ENCODE results near the gene LNP1. TPM values are rescaled to one million over a fixed set of nuclear protein-coding genes. Genes with fewer than 3 reads are reported as not detected.

Gene LNP1
- total RNA-seq, 1 experiment from 2014 or later, result 6.7 TPM

DNA sequence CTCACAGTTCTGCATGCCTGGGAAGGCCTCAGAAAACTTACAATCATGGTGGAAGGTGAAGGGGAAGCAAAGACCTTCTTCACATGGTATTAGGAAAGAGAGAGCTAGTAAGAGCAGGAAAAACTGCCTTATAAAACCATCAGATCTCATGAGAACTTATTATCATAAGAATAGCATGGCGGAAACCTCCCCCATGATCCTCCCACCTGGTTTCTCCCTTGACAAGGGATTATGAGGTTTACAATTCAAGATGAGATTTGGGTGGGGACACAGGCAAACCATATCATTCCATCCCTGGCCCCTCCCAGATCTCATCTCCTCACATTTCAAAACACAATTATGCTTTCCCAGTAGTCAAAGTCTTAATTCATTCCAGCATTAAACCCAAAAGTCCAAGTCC is 56.5 kb downstream of the LNP1 start:
- no peak overlapping the region for H3K27ac Mint-ChIP-seq
- H3K9me3 Mint-ChIP-seq, result peaks cover 22% of the 10 kb centered on the region
- peaks cover 13% of the 10 kb centered on the region for H3K4me1 Mint-ChIP-seq
- DNase-seq (ENCODE audit: low spot score), result no peak
- peaks cover 5% of the 10 kb centered on the region for H3K27me3 Mint-ChIP-seq (ENCODE audit: low read depth)
- ChIA-PET POLR2A (no interaction called here), CTCF (no interaction called here)
- ATAC-seq, result no peak
- no peak overlapping the region for H3K4me3 Mint-ChIP-seq
- TF ChIP-seq, protein P1, sequence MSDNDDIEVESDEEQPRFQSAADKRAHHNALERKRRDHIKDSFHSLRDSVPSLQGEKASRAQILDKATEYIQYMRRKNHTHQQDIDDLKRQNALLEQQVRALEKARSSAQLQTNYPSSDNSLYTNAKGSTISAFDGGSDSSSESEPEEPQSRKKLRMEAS (CRISPR knock-in tag; IDR thresholded peaks at IDR 0.05), result no peak
- TF ChIP-seq TP53 (CRISPR knock-in tag; IDR thresholded peaks at IDR 0.05) (no peak), NFE2L1 (CRISPR knock-in tag; IDR thresholded peaks at IDR 0.05) (no peak), ETV6 (CRISPR knock-in tag; IDR thresholded peaks at IDR 0.05) (no peak), NR2C2 (CRISPR knock-in tag; IDR thresholded peaks at IDR 0.05) (no peak)
- H3K36me3 Mint-ChIP-seq, result peaks cover 30% of the 10 kb centered on the region

DNA sequence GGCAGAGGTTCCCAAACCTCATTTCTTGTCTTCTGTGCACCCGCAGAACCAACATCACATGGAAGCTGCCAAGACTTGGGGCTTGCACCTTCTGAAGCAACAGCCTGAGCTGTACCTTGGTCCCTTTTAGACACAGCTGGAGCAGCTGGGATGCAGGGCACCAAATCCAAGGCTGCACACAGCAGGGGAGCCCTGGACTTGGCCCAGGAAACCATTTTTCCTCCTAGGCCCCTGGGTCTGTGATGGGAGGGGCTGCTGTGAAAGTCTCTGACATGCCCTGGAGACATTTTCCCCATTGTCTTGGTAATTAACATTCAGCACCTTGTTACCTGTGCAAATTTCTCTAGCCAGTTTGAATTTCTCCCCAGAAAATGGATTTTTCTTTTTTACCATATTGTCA is 57.5 kb downstream of the LNP1 start:
- Mint-ChIP-seq H3K4me3 (no peak overlapping the region), H3K36me3 (peaks cover 28% of the 10 kb centered on the region), H3K27ac (no peak overlapping the region), H3K27me3 (ENCODE audit: low read depth) (peaks cover 5% of the 10 kb centered on the region), H3K4me1 (peaks cover 13% of the 10 kb centered on the region), H3K9me3 (peaks cover 22% of the 10 kb centered on the region)
- no peak for DNase-seq (ENCODE audit: low spot score)
- ChIA-PET POLR2A (no interaction called here), CTCF (no interaction called here)
- ATAC-seq, result no peak
- TF ChIP-seq, protein P2, sequence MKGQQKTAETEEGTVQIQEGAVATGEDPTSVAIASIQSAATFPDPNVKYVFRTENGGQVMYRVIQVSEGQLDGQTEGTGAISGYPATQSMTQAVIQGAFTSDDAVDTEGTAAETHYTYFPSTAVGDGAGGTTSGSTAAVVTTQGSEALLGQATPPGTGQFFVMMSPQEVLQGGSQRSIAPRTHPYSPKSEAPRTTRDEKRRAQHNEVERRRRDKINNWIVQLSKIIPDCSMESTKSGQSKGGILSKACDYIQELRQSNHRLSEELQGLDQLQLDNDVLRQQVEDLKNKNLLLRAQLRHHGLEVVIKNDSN (CRISPR knock-in tag; IDR thresholded peaks at IDR 0.05), result no peak
- peak; percentile 97 for TF ChIP-seq ZNF416 (CRISPR knock-in tag; IDR thresholded peaks at IDR 0.05)

DNA sequence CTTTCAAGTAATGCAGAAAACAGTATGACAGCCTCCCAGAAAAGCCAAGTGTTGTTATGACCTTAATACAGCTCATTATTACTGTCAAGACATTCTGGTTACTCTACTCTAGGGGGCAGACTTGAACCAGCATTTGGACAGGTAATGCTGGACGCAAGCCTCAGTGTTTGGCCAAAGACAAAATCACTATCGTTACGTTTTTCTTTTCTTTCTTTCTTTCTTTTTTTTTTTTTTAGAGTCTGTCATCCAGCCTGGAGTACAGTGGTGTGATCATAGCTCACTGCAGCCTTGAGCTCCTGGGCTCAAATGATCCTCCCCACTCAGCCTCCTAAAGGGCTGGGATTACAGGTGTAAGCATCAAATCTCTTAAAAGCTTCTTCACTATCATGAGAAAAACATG is 61.7 kb downstream of the LNP1 start:
- TF ChIP-seq CREM (CRISPR knock-in tag; IDR thresholded peaks at IDR 0.05), result no peak
- TF ChIP-seq, protein P3, sequence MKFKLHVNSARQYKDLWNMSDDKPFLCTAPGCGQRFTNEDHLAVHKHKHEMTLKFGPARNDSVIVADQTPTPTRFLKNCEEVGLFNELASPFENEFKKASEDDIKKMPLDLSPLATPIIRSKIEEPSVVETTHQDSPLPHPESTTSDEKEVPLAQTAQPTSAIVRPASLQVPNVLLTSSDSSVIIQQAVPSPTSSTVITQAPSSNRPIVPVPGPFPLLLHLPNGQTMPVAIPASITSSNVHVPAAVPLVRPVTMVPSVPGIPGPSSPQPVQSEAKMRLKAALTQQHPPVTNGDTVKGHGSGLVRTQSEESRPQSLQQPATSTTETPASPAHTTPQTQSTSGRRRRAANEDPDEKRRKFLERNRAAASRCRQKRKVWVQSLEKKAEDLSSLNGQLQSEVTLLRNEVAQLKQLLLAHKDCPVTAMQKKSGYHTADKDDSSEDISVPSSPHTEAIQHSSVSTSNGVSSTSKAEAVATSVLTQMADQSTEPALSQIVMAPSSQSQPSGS (CRISPR knock-in tag; IDR thresholded peaks at IDR 0.05; ENCODE audit: borderline replicate concordance, low read depth), result no peak
- no peak for TF ChIP-seq ZNF396 (CRISPR knock-in tag; IDR thresholded peaks at IDR 0.05; ENCODE audit: borderline replicate concordance)
- TF ChIP-seq, protein P4, sequence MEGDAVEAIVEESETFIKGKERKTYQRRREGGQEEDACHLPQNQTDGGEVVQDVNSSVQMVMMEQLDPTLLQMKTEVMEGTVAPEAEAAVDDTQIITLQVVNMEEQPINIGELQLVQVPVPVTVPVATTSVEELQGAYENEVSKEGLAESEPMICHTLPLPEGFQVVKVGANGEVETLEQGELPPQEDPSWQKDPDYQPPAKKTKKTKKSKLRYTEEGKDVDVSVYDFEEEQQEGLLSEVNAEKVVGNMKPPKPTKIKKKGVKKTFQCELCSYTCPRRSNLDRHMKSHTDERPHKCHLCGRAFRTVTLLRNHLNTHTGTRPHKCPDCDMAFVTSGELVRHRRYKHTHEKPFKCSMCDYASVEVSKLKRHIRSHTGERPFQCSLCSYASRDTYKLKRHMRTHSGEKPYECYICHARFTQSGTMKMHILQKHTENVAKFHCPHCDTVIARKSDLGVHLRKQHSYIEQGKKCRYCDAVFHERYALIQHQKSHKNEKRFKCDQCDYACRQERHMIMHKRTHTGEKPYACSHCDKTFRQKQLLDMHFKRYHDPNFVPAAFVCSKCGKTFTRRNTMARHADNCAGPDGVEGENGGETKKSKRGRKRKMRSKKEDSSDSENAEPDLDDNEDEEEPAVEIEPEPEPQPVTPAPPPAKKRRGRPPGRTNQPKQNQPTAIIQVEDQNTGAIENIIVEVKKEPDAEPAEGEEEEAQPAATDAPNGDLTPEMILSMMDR (IDR thresholded peaks at IDR 0.05), result peak; percentile 64
- CTCF ChIA-PET, result interaction anchor here (0.5 to 4.8 kb wide), 63 partner anchors 11 to 914 kb away, joined by 3 to 115 read pairs (median 4); partner anchors contain the start of genes LNP1, NIT2, TFG and TMEM45A
- Mint-ChIP-seq H3K4me3 (no peak overlapping the region), H3K27me3 (ENCODE audit: low read depth) (peaks cover 7% of the 10 kb centered on the region), H3K4me1 (peaks cover 7% of the 10 kb centered on the region), H3K36me3 (peaks cover 34% of the 10 kb centered on the region), H3K9me3 (peaks cover 45% of the 10 kb centered on the region), H3K27ac (no peak overlapping the region)
- ATAC-seq, result peak; percentile 98
- POLR2A ChIA-PET, result interaction anchor here (0.6 to 0.7 kb wide), 2 partner anchors 113 to 127 kb away, joined by 3 to 4 read pairs; no protein-coding TSS in a partner anchor
- DNase-seq (ENCODE audit: low spot score), result no peak

DNA sequence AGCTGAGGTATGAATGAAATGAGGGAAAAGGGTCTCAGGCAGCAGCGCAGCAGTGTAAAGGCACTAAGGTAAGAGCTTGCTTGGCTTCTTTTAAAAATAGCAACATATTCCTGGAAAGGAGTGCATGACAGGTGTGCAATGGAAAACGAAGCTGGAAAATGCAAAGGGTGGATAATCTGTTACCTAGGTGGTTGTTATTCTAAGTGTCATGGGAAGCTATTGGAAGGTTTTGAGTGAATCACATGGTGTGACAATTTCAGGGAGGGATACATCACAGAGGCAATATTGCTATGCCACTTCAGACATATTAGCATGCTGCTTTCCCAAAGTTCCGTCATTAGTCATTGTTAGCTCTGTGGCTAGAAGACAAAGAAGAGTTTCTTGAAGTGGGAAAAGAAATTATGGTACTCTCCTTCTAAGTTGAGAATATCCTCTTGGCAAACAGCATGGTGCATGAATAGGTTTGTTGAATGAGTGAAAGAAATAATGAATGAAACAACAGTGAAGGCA is 62.4 kb downstream of the LNP1 start:
- Mint-ChIP-seq H3K9me3 (peaks cover 45% of the 10 kb centered on the region), H3K4me1 (peaks cover 6% of the 10 kb centered on the region), H3K27me3 (ENCODE audit: low read depth) (peaks cover 7% of the 10 kb centered on the region), H3K27ac (no peak overlapping the region), H3K36me3 (peaks cover 34% of the 10 kb centered on the region), H3K4me3 (no peak overlapping the region)
- ChIA-PET POLR2A (interaction anchor here (0.7 kb wide), 2 partner anchors 29 to 112 kb away, joined by 3 to 4 read pairs; partner anchors contain the start of gene TMEM45A), CTCF (interaction anchor here (0.7 to 4.8 kb wide), 20 partner anchors 15 to 914 kb away, joined by 3 to 115 read pairs (median 5); partner anchors contain the start of gene TFG)
- DNase-seq (ENCODE audit: low spot score), result no peak
- no peak for ATAC-seq
- TF ChIP-seq, protein P5, sequence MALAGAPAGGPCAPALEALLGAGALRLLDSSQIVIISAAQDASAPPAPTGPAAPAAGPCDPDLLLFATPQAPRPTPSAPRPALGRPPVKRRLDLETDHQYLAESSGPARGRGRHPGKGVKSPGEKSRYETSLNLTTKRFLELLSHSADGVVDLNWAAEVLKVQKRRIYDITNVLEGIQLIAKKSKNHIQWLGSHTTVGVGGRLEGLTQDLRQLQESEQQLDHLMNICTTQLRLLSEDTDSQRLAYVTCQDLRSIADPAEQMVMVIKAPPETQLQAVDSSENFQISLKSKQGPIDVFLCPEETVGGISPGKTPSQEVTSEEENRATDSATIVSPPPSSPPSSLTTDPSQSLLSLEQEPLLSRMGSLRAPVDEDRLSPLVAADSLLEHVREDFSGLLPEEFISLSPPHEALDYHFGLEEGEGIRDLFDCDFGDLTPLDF (CRISPR knock-in tag; IDR thresholded peaks at IDR 0.05), result no peak
- TF ChIP-seq, protein P6, sequence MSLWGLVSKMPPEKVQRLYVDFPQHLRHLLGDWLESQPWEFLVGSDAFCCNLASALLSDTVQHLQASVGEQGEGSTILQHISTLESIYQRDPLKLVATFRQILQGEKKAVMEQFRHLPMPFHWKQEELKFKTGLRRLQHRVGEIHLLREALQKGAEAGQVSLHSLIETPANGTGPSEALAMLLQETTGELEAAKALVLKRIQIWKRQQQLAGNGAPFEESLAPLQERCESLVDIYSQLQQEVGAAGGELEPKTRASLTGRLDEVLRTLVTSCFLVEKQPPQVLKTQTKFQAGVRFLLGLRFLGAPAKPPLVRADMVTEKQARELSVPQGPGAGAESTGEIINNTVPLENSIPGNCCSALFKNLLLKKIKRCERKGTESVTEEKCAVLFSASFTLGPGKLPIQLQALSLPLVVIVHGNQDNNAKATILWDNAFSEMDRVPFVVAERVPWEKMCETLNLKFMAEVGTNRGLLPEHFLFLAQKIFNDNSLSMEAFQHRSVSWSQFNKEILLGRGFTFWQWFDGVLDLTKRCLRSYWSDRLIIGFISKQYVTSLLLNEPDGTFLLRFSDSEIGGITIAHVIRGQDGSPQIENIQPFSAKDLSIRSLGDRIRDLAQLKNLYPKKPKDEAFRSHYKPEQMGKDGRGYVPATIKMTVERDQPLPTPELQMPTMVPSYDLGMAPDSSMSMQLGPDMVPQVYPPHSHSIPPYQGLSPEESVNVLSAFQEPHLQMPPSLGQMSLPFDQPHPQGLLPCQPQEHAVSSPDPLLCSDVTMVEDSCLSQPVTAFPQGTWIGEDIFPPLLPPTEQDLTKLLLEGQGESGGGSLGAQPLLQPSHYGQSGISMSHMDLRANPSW (CRISPR knock-in tag; conservative IDR thresholded peaks at IDR 0.05; ENCODE audit: low read depth), result no peak
- TF ChIP-seq MYBL2 (CRISPR knock-in tag; IDR thresholded peaks at IDR 0.05), result no peak
- TF ChIP-seq MXD4 (CRISPR knock-in tag; IDR thresholded peaks at IDR 0.05; ENCODE audit: borderline replicate concordance), result no peak
- TF ChIP-seq KAT7 (CRISPR knock-in tag; IDR thresholded peaks at IDR 0.05; ENCODE audit: borderline replicate concordance), result no peak
- TF ChIP-seq, protein P7, sequence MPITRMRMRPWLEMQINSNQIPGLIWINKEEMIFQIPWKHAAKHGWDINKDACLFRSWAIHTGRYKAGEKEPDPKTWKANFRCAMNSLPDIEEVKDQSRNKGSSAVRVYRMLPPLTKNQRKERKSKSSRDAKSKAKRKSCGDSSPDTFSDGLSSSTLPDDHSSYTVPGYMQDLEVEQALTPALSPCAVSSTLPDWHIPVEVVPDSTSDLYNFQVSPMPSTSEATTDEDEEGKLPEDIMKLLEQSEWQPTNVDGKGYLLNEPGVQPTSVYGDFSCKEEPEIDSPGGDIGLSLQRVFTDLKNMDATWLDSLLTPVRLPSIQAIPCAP (CRISPR knock-in tag; IDR thresholded peaks at IDR 0.05), result no peak
- TF ChIP-seq HMGA2 (CRISPR knock-in tag; IDR thresholded peaks at IDR 0.05), result no peak
